NCI-H2081 (cell line): Measurements from ENCODE around the gene ZNF385C.
A peak's percentile ranks its signal among the peaks of the same experiment; 100 is the strongest.

Experiments
- DNase-seq, 2 experiments: peaks; one replicate each; lab custom pipeline; 2025; lab: John Stamatoyannopoulos, UW

ZNF385C gene

GRCh38 chr17:42107597-42108576 is 9.6 kb upstream of the ZNF385C start:
- peak; percentile 94 to 98 for DNase-seq

DNA sequence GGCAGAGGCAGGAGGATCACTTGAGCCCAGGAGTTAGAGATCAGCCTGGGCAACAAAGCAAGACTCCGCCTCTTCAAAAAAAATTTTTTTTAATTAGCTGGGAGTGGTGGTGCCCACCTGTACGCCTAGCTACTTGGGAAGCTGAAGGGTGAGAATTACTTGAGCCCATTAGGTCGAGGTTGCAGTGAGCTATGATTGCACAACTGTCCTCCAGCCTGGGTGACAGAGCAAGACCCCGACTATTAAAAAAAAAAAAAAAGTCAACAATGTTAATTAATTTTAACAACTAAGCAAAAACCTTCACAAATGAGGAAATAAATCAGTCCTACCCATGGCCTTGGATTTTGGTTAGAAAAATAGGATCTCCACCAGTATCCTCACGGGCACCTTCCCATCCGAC is 8.9 kb upstream of the ZNF385C start:
- no peak for DNase-seq

GRCh38 chr17:42106009-42106408 is 7.7 kb upstream of the ZNF385C start:
- no peak for DNase-seq

DNA sequence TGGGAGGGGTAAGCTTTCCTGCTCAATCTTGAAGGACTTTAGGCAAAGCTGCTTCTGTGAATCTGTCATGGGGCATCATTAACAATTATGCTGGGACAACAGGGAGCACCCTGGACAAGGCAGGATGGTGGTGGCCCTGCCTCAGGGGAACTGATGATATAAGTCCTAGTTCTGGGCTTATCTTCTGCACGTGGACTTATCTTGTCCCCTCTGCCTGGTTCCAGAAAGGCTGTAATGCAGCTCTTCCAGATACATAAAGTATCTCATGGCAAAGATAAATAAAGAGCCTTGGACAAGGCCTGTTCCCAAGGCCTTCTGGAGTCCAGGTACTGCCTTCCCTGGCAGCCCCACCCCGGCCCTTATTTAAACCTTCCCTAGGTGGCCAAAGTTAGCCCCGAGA is 6.0 kb upstream of the ZNF385C start:
- DNase-seq = no peak

DNA sequence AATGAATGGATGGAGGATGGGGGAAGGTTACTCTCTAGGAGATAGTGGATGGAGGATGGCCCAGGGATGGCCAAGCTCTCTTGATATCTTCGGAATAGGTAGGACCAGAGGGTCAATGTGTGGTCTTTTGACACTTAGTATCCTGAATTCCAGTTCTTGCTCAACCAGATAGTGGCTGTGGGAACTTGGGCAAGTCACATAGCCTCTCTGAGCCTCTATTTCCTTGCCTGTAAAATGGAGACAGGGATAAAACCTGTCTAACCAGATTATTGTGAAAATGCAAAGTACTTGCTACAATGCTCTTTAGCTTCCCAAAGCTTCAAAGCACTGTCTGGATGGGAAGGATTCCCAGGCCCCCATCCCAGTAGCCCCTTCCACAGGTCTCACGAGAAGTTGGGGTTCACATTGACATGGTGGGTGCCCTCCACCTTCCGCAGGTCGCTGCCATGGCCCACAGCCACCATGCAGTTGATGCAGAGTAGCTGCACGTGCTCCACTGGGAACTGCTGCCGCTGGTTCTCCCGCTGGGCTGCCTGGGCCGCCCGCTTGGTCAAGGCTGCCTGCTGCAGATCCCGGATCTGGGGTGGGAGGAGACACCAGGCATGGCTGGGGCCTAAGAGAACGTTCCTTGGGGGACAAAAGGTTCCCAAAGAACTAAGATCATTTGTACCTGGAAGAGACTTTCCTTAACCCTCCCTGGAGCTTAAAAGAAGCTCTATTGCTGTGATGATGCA is 5.1 kb upstream of the ZNF385C start:
- DNase-seq = no peak

GRCh38 chr17:42101513-42102292 is 3.4 kb upstream of the ZNF385C start:
- peak; percentile 32 to 57 for DNase-seq

DNA sequence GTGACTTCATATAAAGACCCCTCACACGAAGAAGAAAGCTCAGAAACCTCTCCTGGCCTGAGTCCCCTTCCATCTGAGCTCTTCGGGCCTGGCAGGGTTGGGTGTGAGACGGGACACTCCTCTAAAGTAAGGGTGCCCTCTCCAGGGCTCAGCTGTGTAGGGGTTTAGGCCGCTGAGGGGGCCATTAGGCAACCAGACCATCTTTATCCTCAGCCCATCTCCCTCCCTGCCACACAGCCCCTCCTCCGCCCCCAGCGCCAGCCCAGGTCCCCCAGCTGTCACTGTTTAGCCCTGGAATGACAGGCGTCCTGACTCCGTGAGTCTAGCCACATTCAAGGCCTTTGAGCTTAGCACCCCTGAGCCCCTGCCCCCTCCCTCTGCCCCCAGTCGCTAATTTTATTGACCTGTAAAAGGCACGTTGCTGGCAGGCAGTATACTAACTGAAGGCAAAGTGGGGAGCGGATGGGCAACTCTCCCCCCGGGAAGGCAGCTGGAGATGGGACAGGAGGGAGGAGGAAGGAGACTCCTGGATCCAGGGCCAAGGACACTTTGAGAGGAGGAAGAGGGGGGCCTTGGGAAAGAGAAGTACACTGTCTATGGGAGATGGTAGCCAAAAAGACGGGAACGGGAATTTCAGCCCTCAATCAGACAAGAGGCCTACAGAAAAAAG is 592 bp upstream of the ZNF385C start:
- DNase-seq = no peak

GRCh38 chr17:42096360-42097111 is 1.7 kb downstream of the ZNF385C start:
- no peak for DNase-seq

GRCh38 chr17:42094375-42095069 is 3.8 kb downstream of the ZNF385C start:
- no peak for DNase-seq

DNA sequence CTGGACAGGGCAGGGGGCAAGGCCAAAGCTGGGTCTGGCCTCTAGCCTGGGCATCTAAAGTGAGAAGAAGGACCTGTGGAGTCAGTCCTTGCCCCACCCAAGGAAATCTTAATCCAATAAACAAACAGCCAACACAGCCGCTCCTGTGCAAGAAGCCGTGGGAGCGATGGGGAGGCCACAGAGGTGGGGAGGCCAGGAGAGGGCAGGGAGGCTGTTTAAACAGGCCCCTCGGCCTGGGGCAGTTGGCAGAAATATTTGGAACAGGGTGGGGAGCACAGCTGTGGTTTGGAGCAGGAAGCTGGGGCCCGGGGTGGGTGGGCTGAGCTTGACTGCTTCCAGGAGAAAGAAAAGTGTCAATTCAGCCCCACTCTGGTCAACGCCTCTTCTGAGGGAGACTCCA is 5.3 kb downstream of the ZNF385C start:
- no peak for DNase-seq

- DNase-seq = no peak
Observed at GRCh38 chr17:42090964-42091790, 7.1 kb downstream of the ZNF385C start.

DNA sequence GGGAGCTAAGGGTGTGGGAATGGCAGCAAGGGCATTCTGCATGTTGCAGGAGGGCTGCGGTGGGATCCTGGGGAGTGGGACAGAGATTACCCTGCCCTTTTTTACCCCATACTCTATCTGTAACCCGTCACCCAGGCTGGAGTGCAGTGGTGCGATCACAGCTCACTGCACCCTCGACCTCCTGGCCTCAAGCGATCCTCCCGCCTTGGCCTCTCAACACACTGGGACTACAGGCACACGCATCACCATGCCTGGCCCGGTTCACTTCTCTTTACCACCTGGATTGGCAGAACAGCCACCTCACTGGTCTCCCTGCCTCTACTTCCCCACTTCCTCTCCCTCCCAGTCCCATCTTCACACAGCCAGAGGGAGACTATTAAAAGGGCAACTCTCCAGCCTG is 9.5 kb downstream of the ZNF385C start:
- DNase-seq = no peak

- DNase-seq = peak in 1 of 2 experiments; percentile 9
Observed at GRCh38 chr17:42087736-42088705, 10.3 kb downstream of the ZNF385C start.

DNA sequence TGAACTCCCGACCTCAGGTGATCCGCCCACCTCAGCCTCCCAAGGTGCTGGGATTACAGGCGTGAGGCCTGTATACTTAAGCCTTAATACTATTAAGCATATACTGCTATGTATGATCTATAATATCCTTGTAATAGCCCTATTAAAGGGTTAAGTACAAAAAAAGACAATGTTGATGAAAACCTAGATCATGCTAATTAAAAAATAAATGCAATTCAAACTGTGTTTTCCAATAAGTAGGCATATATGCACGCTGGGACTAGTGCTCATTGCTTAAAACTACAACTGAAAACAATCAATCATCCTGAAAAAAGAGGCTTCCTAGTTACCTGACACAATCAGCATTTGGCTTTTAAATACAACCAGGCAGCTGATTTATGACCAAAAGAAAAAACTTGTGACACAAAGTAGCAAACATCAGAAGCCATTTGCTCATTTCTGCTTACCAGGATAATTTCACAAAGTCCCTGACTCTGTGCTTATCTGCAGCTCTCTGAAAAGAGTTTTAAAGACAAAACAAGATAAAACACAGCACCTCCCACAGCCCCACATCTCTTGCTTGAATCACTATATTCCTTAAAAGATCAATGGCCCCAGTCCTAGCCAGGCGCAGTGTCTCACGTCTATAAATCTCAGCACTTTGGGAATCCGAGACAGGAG is 11.1 kb downstream of the ZNF385C start:
- no peak for DNase-seq

- no peak for DNase-seq
Observed at GRCh38 chr17:42081516-42082129, 16.6 kb downstream of the ZNF385C start.

GRCh38 chr17:42079541-42079940 is 18.7 kb downstream of the ZNF385C start:
- no peak for DNase-seq

- DNase-seq = no peak
Observed at GRCh38 chr17:42078396-42079043, 19.8 kb downstream of the ZNF385C start.
